ENCODE data around the gene AMZ1. TPM values are rescaled to one million over a fixed set of nuclear protein-coding genes. Genes with fewer than 3 reads are reported as not detected.
A peak's percentile ranks its signal among the peaks of the same experiment; 100 is the strongest.

The AMZ1 gene
- 0.41 and 0.64 TPM in 2 replicates for polyA plus RNA-seq (2013)

DNA sequence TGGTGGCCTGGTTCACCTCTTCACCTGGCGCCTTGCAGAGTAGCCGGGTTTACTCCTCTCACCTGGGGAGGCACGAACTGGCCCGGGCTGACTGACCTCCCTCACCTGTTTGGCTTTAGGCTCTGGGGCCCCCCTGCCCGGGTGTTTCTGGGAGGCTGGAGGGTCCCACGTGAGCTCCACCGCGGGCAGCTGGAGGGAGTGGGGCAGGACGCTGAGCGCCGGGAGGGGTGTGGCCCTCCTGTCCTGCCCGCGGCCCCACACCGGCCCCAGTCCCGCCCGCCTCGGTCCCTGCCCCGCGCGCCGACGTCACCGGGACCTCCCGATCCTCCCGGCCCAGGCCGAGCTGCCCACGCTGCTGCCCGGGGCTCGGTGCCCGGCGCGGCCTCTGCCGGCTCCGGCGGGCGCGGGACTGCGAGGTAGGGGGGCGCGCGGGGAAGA, at the start of gene AMZ1:
TSS of gene AMZ1 (plus strand) at position 322 of the 438 bp plus-strand sequence. CDS start 12,250 bp downstream, outside the sequence.
- H4K12ac ChIP-seq (ENCODE audit: low read depth, low read length), result no peak within 1 kb of the TSS
- H4K8ac ChIP-seq (ENCODE audit: low read depth, low read length), result peak within 1 kb of the TSS; percentile 32
- H3K36me3 ChIP-seq (ENCODE audit: control insufficient read depth in 1 of 2, insufficient read depth in 2 of 2, low read length in 2 of 2), result no peaks in the 10 kb centered on the region
- DNase-seq, result peak; percentile 60 to 61
- H2BK12ac ChIP-seq (ENCODE audit: low read length), result peak within 1 kb of the TSS; percentile 42
- H3K4me1 ChIP-seq (ENCODE audit: control insufficient read depth in 1 of 2, insufficient read depth in 2 of 2, low read length in 2 of 2), result peaks cover 21 to 22% of the 10 kb centered on the region in 2 experiments
- peak within 1 kb of the TSS; percentile 64 for H3K4me3 ChIP-seq (ENCODE audit: low read depth, low read length)
- H2BK120ac ChIP-seq (ENCODE audit: insufficient read depth, low read length, poor library complexity), result peak within 1 kb of the TSS; percentile 36
- H3K18ac ChIP-seq (ENCODE audit: low read length), result peak within 1 kb of the TSS; percentile 39
- no peak within 1 kb of the TSS for H3K23ac ChIP-seq (ENCODE audit: low read length)
- H4K91ac ChIP-seq (ENCODE audit: low read depth, low read length), result peak within 1 kb of the TSS; percentile 46
- peak within 1 kb of the TSS; percentile 47 for H2AFZ ChIP-seq (ENCODE audit: insufficient read depth, low read length, poor library complexity)
- no CpG with 5 or more reads among the region's 41 CpGs for WGBS (ENCODE audit: extremely low coverage, insufficient coverage, insufficient read length)
- peaks cover 22% of the 10 kb centered on the region for H3K27me3 ChIP-seq (ENCODE audit: insufficient read depth, low read length)
- H3K27ac ChIP-seq (ENCODE audit: low read depth, low read length), result no peak within 1 kb of the TSS
- no peak within 1 kb of the TSS for H3K4ac ChIP-seq (ENCODE audit: low read depth, low read length)
- H2AK5ac ChIP-seq (ENCODE audit: low read length), result no peak within 1 kb of the TSS
- peak within 1 kb of the TSS; percentile 52 for H3K14ac ChIP-seq (ENCODE audit: low read length)
- peaks cover 3% of the 10 kb centered on the region for H3K79me2 ChIP-seq (ENCODE audit: control insufficient read depth, insufficient read depth, low read length, poor library complexity)
- peak within 1 kb of the TSS; percentile 62 for H3K4me2 ChIP-seq (ENCODE audit: low read length)
- H3K9ac ChIP-seq (ENCODE audit: low read length), result no peak within 1 kb of the TSS
- peaks cover 2% of the 10 kb centered on the region for H3K9me3 ChIP-seq (ENCODE audit: insufficient read depth, low read depth, low read length)
- peaks cover 3% of the 10 kb centered on the region for H3K79me1 ChIP-seq (ENCODE audit: low read length)
- no peak within 1 kb of the TSS for H2BK5ac ChIP-seq (ENCODE audit: low read depth, low read length, poor library complexity)

GRCh38 chr7:2638224-2638991, 49.6 kb upstream of the AMZ1 start:
- peaks cover 41 to 47% of the 10 kb centered on the region in 2 experiments for H3K4me1 ChIP-seq (ENCODE audit: control insufficient read depth in 1 of 2, insufficient read depth in 2 of 2, low read length in 2 of 2)
- H3K14ac ChIP-seq (ENCODE audit: low read length), result no peak overlapping the region
- H3K4ac ChIP-seq (ENCODE audit: low read depth, low read length), result peak overlapping the region; percentile 49
- no peak overlapping the region for H3K4me2 ChIP-seq (ENCODE audit: low read length)
- peaks cover 15% of the 10 kb centered on the region for H3K79me1 ChIP-seq (ENCODE audit: low read length)
- peak in 1 of 2 donors; percentile 43 for DNase-seq
- no peak overlapping the region for H3K9ac ChIP-seq (ENCODE audit: low read length)
- H3K9me3 ChIP-seq (ENCODE audit: insufficient read depth, low read depth, low read length), result no peaks in the 10 kb centered on the region
- H3K18ac ChIP-seq (ENCODE audit: low read length), result peak overlapping the region; percentile 23
- peaks cover 29% of the 10 kb centered on the region for H3K79me2 ChIP-seq (ENCODE audit: control insufficient read depth, insufficient read depth, low read length, poor library complexity)
- H3K4me3 ChIP-seq (ENCODE audit: low read depth, low read length), result no peak overlapping the region
- peak overlapping the region; percentile 10 for H2AK5ac ChIP-seq (ENCODE audit: low read length)
- no peak overlapping the region for H4K8ac ChIP-seq (ENCODE audit: low read depth, low read length)
- no peaks in the 10 kb centered on the region for H3K27me3 ChIP-seq (ENCODE audit: insufficient read depth, low read length)
- no CpG with 5 or more reads among the region's 34 CpGs for WGBS (ENCODE audit: extremely low coverage, insufficient coverage, insufficient read length)
- H2BK120ac ChIP-seq (ENCODE audit: insufficient read depth, low read length, poor library complexity), result no peak overlapping the region
- H3K23ac ChIP-seq (ENCODE audit: low read length), result no peak overlapping the region
- H3K27ac ChIP-seq (ENCODE audit: low read depth, low read length), result no peak overlapping the region
- H2BK12ac ChIP-seq (ENCODE audit: low read length), result no peak overlapping the region
- no peak overlapping the region for H2BK5ac ChIP-seq (ENCODE audit: low read depth, low read length, poor library complexity)
- H4K12ac ChIP-seq (ENCODE audit: low read depth, low read length), result no peak overlapping the region
- H4K91ac ChIP-seq (ENCODE audit: low read depth, low read length), result no peak overlapping the region
- H2AFZ ChIP-seq (ENCODE audit: insufficient read depth, low read length, poor library complexity), result no peak overlapping the region
- H3K36me3 ChIP-seq (ENCODE audit: control insufficient read depth in 1 of 2, insufficient read depth in 2 of 2, low read length in 2 of 2), result peaks cover 29 to 35% of the 10 kb centered on the region in 2 experiments

- no peak overlapping the region for H2BK5ac ChIP-seq (ENCODE audit: low read depth, low read length, poor library complexity)
- no peaks in the 10 kb centered on the region for H3K9me3 ChIP-seq (ENCODE audit: insufficient read depth, low read depth, low read length)
- peak overlapping the region; percentile 32 for H3K18ac ChIP-seq (ENCODE audit: low read length)
- no peak overlapping the region for H4K91ac ChIP-seq (ENCODE audit: low read depth, low read length)
- no peak overlapping the region for H3K14ac ChIP-seq (ENCODE audit: low read length)
- peaks cover 35 to 37% of the 10 kb centered on the region in 2 experiments for H3K36me3 ChIP-seq (ENCODE audit: control insufficient read depth in 1 of 2, insufficient read depth in 2 of 2, low read length in 2 of 2)
- no peak overlapping the region for H3K23ac ChIP-seq (ENCODE audit: low read length)
- H2BK12ac ChIP-seq (ENCODE audit: low read length), result no peak overlapping the region
- no CpG with 5 or more reads among the region's 24 CpGs for WGBS (ENCODE audit: extremely low coverage, insufficient coverage, insufficient read length)
- no peak overlapping the region for H2BK120ac ChIP-seq (ENCODE audit: insufficient read depth, low read length, poor library complexity)
- H2AFZ ChIP-seq (ENCODE audit: insufficient read depth, low read length, poor library complexity), result no peak overlapping the region
- peaks cover 42 to 47% of the 10 kb centered on the region in 2 experiments for H3K4me1 ChIP-seq (ENCODE audit: control insufficient read depth in 1 of 2, insufficient read depth in 2 of 2, low read length in 2 of 2)
- H4K8ac ChIP-seq (ENCODE audit: low read depth, low read length), result no peak overlapping the region
- H3K4ac ChIP-seq (ENCODE audit: low read depth, low read length), result peak overlapping the region; percentile 8
- H3K27me3 ChIP-seq (ENCODE audit: insufficient read depth, low read length), result no peaks in the 10 kb centered on the region
- no peak overlapping the region for H3K27ac ChIP-seq (ENCODE audit: low read depth, low read length)
- H4K12ac ChIP-seq (ENCODE audit: low read depth, low read length), result no peak overlapping the region
- peaks cover 11% of the 10 kb centered on the region for H3K79me1 ChIP-seq (ENCODE audit: low read length)
- no peak overlapping the region for H3K4me3 ChIP-seq (ENCODE audit: low read depth, low read length)
- DNase-seq, result no peak
- H3K9ac ChIP-seq (ENCODE audit: low read length), result no peak overlapping the region
- H3K4me2 ChIP-seq (ENCODE audit: low read length), result no peak overlapping the region
- H3K79me2 ChIP-seq (ENCODE audit: control insufficient read depth, insufficient read depth, low read length, poor library complexity), result peaks cover 30% of the 10 kb centered on the region
- H2AK5ac ChIP-seq (ENCODE audit: low read length), result peak overlapping the region; percentile 9
Measured at GRCh38 chr7:2639181-2639681, 48.8 kb upstream of the AMZ1 start.

GRCh38 chr7:2639695-2640481, 48.1 kb upstream of the AMZ1 start:
- WGBS (ENCODE audit: extremely low coverage, insufficient coverage, insufficient read length), result no CpG with 5 or more reads among the region's 37 CpGs
- Histone ChIP-seq H3K79me2 (ENCODE audit: control insufficient read depth, insufficient read depth, low read length, poor library complexity) (peaks cover 26% of the 10 kb centered on the region), H2AK5ac (ENCODE audit: low read length) (no peak overlapping the region), H3K4me3 (ENCODE audit: low read depth, low read length) (no peak overlapping the region), H3K9me3 (ENCODE audit: insufficient read depth, low read depth, low read length) (no peaks in the 10 kb centered on the region), H3K79me1 (ENCODE audit: low read length) (peaks cover 10% of the 10 kb centered on the region), H2AFZ (ENCODE audit: insufficient read depth, low read length, poor library complexity) (no peak overlapping the region), H3K4me2 (ENCODE audit: low read length) (no peak overlapping the region), H2BK120ac (ENCODE audit: insufficient read depth, low read length, poor library complexity) (no peak overlapping the region), H4K91ac (ENCODE audit: low read depth, low read length) (no peak overlapping the region), H2BK12ac (ENCODE audit: low read length) (no peak overlapping the region), H3K23ac (ENCODE audit: low read length) (no peak overlapping the region), H3K18ac (ENCODE audit: low read length) (no peak overlapping the region), H4K8ac (ENCODE audit: low read depth, low read length) (no peak overlapping the region), H2BK5ac (ENCODE audit: low read depth, low read length, poor library complexity) (no peak overlapping the region), H3K4ac (ENCODE audit: low read depth, low read length) (no peak overlapping the region), H3K36me3 (ENCODE audit: control insufficient read depth in 1 of 2, insufficient read depth in 2 of 2, low read length in 2 of 2) (peaks cover 35 to 37% of the 10 kb centered on the region in 2 experiments), H4K12ac (ENCODE audit: low read depth, low read length) (no peak overlapping the region), H3K27me3 (ENCODE audit: insufficient read depth, low read length) (no peaks in the 10 kb centered on the region), H3K9ac (ENCODE audit: low read length) (no peak overlapping the region), H3K27ac (ENCODE audit: low read depth, low read length) (no peak overlapping the region), H3K14ac (ENCODE audit: low read length) (no peak overlapping the region), H3K4me1 (ENCODE audit: control insufficient read depth in 1 of 2, insufficient read depth in 2 of 2, low read length in 2 of 2) (peaks cover 47 to 48% of the 10 kb centered on the region in 2 experiments)
- DNase-seq, result peak; percentile 61 to 74
